ENCODE results near the gene LCN9. TPM values are rescaled to one million over a fixed set of nuclear protein-coding genes. Genes with fewer than 3 reads are reported as not detected.

Gene LCN9
- total RNA-seq, 3 donors from 2014 or later: not detected

GRCh38 chr9:135684691-135685090, 21.6 kb downstream of the LCN9 start:
- no peaks in the 10 kb centered on the region for H3K9me3 ChIP-seq
- no peaks in the 10 kb centered on the region for H3K4me1 ChIP-seq (ENCODE audit: low read depth)
- TF ChIP-seq, protein P1, sequence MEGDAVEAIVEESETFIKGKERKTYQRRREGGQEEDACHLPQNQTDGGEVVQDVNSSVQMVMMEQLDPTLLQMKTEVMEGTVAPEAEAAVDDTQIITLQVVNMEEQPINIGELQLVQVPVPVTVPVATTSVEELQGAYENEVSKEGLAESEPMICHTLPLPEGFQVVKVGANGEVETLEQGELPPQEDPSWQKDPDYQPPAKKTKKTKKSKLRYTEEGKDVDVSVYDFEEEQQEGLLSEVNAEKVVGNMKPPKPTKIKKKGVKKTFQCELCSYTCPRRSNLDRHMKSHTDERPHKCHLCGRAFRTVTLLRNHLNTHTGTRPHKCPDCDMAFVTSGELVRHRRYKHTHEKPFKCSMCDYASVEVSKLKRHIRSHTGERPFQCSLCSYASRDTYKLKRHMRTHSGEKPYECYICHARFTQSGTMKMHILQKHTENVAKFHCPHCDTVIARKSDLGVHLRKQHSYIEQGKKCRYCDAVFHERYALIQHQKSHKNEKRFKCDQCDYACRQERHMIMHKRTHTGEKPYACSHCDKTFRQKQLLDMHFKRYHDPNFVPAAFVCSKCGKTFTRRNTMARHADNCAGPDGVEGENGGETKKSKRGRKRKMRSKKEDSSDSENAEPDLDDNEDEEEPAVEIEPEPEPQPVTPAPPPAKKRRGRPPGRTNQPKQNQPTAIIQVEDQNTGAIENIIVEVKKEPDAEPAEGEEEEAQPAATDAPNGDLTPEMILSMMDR (IDR thresholded peaks at IDR 0.05): no peak
- intact Hi-C loops (cut with DNase I, micrococcal nuclease): no loop called here
- DNase-seq: no peak
- no peak for ATAC-seq
- no peak overlapping the region for H3K4me3 ChIP-seq
- no peaks in the 10 kb centered on the region for H3K36me3 ChIP-seq (ENCODE audit: low read depth)

DNA sequence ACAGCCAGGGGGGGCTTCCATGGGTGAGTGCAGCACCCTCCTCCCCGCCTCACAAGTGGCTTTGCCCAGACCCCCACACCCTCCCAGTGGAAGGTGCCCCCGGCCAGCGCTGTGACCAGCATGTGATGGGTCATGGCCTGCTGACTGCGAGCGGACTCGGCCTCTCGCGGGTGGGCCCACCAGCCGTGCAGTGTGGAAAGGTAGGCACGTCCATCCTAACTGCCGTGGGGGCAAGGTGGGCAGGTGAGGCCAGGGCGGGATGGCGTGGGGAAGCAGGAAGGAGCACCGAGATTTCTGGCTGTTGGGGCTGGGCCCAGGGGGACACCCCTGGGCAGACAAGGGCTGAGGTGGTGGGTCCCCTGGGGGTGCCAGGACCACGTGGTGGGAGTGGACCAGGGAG, 24.1 kb downstream of the LCN9 start:
- Histone ChIP-seq H3K4me1 (ENCODE audit: low read depth) (no peaks in the 10 kb centered on the region), H3K4me3 (no peak overlapping the region), H3K36me3 (ENCODE audit: low read depth) (no peaks in the 10 kb centered on the region), H3K9me3 (no peaks in the 10 kb centered on the region)
- intact Hi-C loops (cut with DNase I, micrococcal nuclease): no loop called here
- TF ChIP-seq, protein P1 (IDR thresholded peaks at IDR 0.05): no peak
- ATAC-seq: no peak
- DNase-seq: no peak

GRCh38 chr9:135689011-135689410, 25.9 kb downstream of the LCN9 start:
- Histone ChIP-seq H3K36me3 (ENCODE audit: low read depth) (no peaks in the 10 kb centered on the region), H3K4me3 (no peak overlapping the region), H3K4me1 (ENCODE audit: low read depth) (no peaks in the 10 kb centered on the region), H3K9me3 (no peaks in the 10 kb centered on the region)
- no peak for DNase-seq
- no peak for ATAC-seq
- TF ChIP-seq, protein P1 (IDR thresholded peaks at IDR 0.05): no peak
- intact Hi-C loops (cut with DNase I, micrococcal nuclease): no loop called here

DNA sequence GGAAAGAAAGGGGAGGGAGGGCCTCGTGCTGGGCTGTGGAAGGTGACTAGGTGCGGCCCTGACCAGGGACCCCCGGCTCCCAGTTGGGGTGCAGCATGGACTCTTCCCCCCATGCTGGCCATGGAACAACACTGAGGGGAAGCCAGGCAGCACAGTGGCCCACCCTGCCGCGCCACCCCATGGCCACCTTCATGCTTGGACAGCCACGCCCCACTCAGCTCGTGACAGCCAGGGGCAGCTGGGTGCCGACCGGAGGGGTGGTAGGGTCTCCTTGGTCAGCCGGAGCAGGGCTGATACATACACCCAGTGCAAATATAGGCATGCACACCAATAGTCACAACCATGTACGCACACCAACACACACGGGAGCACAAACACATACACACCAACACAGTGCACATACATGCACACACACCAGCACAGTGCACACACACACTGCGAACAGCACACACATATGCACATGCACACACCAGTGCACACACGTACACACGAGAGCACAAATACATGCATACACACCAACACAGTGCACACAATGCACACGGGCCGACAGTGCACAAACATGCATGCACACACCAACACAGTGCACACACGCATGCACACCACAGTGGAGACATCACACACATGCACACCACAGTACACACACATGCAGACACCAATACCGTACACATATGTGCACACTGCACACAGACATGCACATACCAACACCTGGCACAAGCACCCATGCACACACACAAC, 27.9 kb downstream of the LCN9 start:
- intact Hi-C loops (cut with DNase I, micrococcal nuclease): no loop called here
- Histone ChIP-seq H3K36me3 (ENCODE audit: low read depth) (no peaks in the 10 kb centered on the region), H3K4me1 (ENCODE audit: low read depth) (no peaks in the 10 kb centered on the region), H3K9me3 (no peaks in the 10 kb centered on the region), H3K4me3 (no peak overlapping the region)
- no peak for DNase-seq
- TF ChIP-seq, protein P1 (IDR thresholded peaks at IDR 0.05): no peak
- no peak for ATAC-seq

GRCh38 chr9:135692410-135692809, 29.3 kb downstream of the LCN9 start:
- ATAC-seq: no peak
- DNase-seq: no peak
- Histone ChIP-seq H3K4me3 (no peak overlapping the region), H3K4me1 (ENCODE audit: low read depth) (no peaks in the 10 kb centered on the region), H3K9me3 (no peaks in the 10 kb centered on the region), H3K36me3 (ENCODE audit: low read depth) (no peaks in the 10 kb centered on the region)
- intact Hi-C loops (cut with DNase I, micrococcal nuclease): no loop called here
- TF ChIP-seq, protein P1 (IDR thresholded peaks at IDR 0.05): no peak
